T-cell (primary cell): Measurements from ENCODE around the gene PITX1. TPM values are rescaled to one million over a fixed set of nuclear protein-coding genes. Genes with fewer than 3 reads are reported as not detected.

Experiments
- ATAC-seq, 4 experiments: fragments of 200-7000 bp in 3 of 4; fragments of 150-1000 bp in 1 of 4; cut with Tn5 transposase; replicated peaks in 1 of 4; 1 replicate in 3 of 4; 2 replicates in 1 of 4; pipeline ENCODE4 v1.10.0; 2021; ENCODE audit warnings: moderate library complexity in 3 of 4, mild to moderate bottlenecking in 2 of 4, moderate number of reproducible peaks in 1 of 4
- CTCF ChIA-PET, 2 donors: fragments of 300-600 bp; sonication (Branson Sonifier 250); formaldehyde crosslinking; loops; one replicate each; lab custom pipeline; 2022; ENCODE audit warnings: antibody characterized with exemption in 2 of 2; lab: Charles Lee
- POLR2A ChIA-PET, 2 donors: fragments of 300-600 bp; sonication (Branson Sonifier 250); formaldehyde crosslinking; loops; one replicate each; lab custom pipeline; 2022; ENCODE audit warnings: antibody characterized with exemption in 2 of 2; lab: Charles Lee
- DNase-seq, 35 experiments: peaks; one replicate each; pipeline versions ENCODE4 v3.0.0 to v3.0.0-alpha.2; 2013 to 2023
- H3K27ac ChIP-seq: one replicate; pipeline ENCODE4 v1.5.1; 2013; ENCODE audit warnings: low read length
- H3K27me3 ChIP-seq, 2 experiments: replicated peaks in 1 of 2; 1 replicate in 1 of 2; 2 replicates in 1 of 2; pipeline versions ENCODE4 v1.6.1 to v1.7.0; 2013; ENCODE audit warnings: low read length in 1 of 2, mixed read lengths in 1 of 2; ENCODE audit not compliant: control insufficient read depth in 2 of 2, insufficient read depth in 2 of 2; ENCODE audit errors: extremely low read depth in 1 of 2
- H3K36me3 ChIP-seq, 2 donors: 1 replicate in 1 of 2; 2 replicates in 1 of 2; pipeline versions ENCODE4 v1.6.1 to v1.7.0; 2013; ENCODE audit warnings: low read length in 1 of 2; ENCODE audit not compliant: control insufficient read depth in 2 of 2, insufficient read depth in 1 of 2; ENCODE audit errors: extremely low read depth in 1 of 2
- H3K4me1 ChIP-seq, 2 experiments: 1 replicate in 1 of 2; 2 replicates in 1 of 2; pipeline versions ENCODE4 v1.6.1 to v1.7.0; 2013; ENCODE audit warnings: low read length in 2 of 2, mixed read lengths in 1 of 2; ENCODE audit not compliant: insufficient read depth in 2 of 2, control insufficient read depth in 1 of 2; ENCODE audit errors: extremely low read depth in 1 of 2
- H3K4me3 ChIP-seq, 2 donors: 1 replicate in 1 of 2; 2 replicates in 1 of 2; pipeline versions ENCODE4 v1.5.1 to v1.7.0; 2013; ENCODE audit warnings: mild to moderate bottlenecking in 2 of 2, low read length in 1 of 2, moderate library complexity in 1 of 2; ENCODE audit not compliant: control insufficient read depth in 1 of 2; ENCODE audit errors: extremely low read depth in 1 of 2
- H3K9me3 ChIP-seq: 2 replicates; pipeline ENCODE4 v1.7.0; 2013
- H3K27ac Mint-ChIP-seq, 2 donors: one replicate each; pipeline ENCODE4 v1.8.0; 2020 to 2021; ENCODE audit warnings: mild to moderate bottlenecking in 2 of 2, mixed read lengths in 2 of 2
- H3K27me3 Mint-ChIP-seq, 2 donors: one replicate each; pipeline ENCODE4 v1.8.0; 2021 to 2022; ENCODE audit warnings: mixed read lengths in 2 of 2
- H3K36me3 Mint-ChIP-seq: one replicate; pipeline ENCODE4 v1.8.0; 2021; ENCODE audit warnings: mixed read lengths
- H3K4me1 Mint-ChIP-seq, 3 donors: one replicate each; pipeline ENCODE4 v1.8.0; 2020 to 2022; ENCODE audit warnings: mixed read lengths in 3 of 3, mild to moderate bottlenecking in 1 of 3
- H3K4me3 Mint-ChIP-seq, 3 donors: one replicate each; pipeline ENCODE4 v1.8.0; 2020 to 2022; ENCODE audit warnings: mild to moderate bottlenecking in 3 of 3, mixed read lengths in 3 of 3, moderate library complexity in 3 of 3
- H3K9me3 Mint-ChIP-seq, 3 donors: one replicate each; pipeline ENCODE4 v1.8.0; 2020 to 2022; ENCODE audit warnings: mixed read lengths in 3 of 3
- WGBS: methylation state at CpG from one replicate; pipeline ENCODE4 v1.1.5; 2013; ENCODE audit warnings: missing lambda C conversion rate; ENCODE audit not compliant: insufficient coverage; 5-methylcytosine and 5-hydroxymethylcytosine counted together
- total RNA-seq, 35 experiments: library from RNA in 6 of 35; stranded (reverse) in 6 of 35; fragments of 120-200 nt in 1 of 35; gene quantifications; one replicate each; pipeline versions ENCODE4 v1.2.1 to v1.2.4 and lab custom pipeline; 2013 to 2026

The PITX1 gene
- total RNA-seq, 5 donors from 2014 or later (not counting 1 experiment from before 2014, with no cell fraction given) = 0.32 to 0.38 TPM; not detected in 3

DNA sequence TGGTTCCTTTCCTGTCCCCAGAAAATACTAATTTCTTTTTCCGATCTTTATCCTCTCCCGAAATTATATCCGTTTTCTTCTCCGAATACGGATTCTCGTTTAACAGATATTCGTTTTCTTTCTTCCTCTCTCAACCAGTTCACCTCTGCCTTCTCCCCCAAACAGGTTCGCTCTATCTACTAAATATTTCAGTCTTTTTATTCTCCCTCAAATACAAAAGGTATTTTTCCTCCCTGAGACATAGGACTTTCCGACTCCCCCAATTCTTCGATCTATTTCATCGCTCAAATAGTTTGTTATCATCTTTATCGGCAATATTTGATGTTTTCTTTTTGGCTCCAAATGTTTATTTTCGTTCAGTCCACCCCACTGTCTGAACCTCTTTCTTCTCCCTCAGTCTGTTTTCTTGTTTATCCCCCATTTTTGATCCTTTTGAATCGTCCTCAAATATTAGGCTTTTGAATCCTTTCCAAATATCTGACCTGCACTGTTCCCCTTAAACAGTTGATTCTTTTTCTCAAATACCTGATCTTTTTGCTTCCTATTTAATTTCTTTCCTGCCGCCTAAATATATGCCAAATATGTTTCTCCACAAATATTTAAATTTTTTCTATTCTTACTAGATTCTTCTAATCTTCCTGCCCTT, 4.4 kb downstream of the PITX1 start:
- H3K4me1 Mint-ChIP-seq = peaks cover 33 to 38% (median 35%) of the 10 kb centered on the region in 3 donors
- ChIA-PET POLR2A (no interaction called here), CTCF (no interaction called here)
- Histone ChIP-seq H3K36me3 (no peaks in the 10 kb centered on the region), H3K4me3 (no peak overlapping the region), H3K9me3 (no peaks in the 10 kb centered on the region), H3K27ac (no peak overlapping the region), H3K4me1 (peaks cover 0 to 36% of the 10 kb centered on the region in 2 experiments), H3K27me3 (peaks cover 4 to 77% of the 10 kb centered on the region in 2 experiments)
- H3K36me3 Mint-ChIP-seq = no peaks in the 10 kb centered on the region
- 21% methylated on average over 10 of the region's 15 CpGs for WGBS
- DNase-seq = no peak
- no peaks in the 10 kb centered on the region for H3K9me3 Mint-ChIP-seq
- ATAC-seq = no peak
- no peak overlapping the region for H3K27ac Mint-ChIP-seq
- peak overlapping the region in 2 of 3 donors; percentile 14 to 34 for H3K4me3 Mint-ChIP-seq
- H3K27me3 Mint-ChIP-seq = peaks cover 56 to 72% of the 10 kb centered on the region in 2 donors

DNA sequence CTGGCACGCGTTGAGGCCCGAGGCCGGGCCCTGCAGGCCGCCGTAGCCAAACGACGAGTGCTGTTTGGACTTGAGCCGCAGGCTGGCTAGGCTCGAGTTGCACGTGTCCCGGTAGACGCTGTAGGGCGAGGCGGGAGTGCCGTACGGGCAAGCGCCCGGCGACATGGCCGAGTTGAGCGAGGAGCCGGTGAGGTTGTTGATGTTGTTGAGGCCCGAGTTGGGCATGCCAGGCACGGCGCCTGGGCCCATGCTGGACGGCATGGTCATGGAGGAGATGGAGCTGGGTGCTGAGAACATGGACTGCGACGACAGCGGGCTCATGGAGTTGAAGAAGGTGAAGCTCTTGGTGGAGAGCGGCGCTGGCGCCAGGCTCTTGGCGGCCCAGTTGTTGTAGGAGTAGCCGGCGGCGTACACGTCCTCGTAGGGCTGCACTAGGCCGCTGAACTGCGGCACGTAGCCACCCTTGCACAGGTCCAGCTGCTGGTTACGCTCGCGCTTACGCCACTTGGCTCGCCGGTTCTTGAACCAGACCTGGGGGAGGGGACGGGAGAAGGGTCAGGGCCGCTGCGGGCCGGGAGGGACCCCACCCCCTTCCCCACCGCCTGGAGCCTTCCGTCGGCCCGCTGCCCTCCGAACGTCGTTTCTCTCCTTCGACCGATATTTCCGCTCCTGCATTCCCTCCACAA, 5.1 kb downstream of the PITX1 start:
- Mint-ChIP-seq H3K4me1 (peaks cover 31 to 36% (median 35%) of the 10 kb centered on the region in 3 donors), H3K27ac (peak overlapping the region in 1 of 2 donors; percentile 43), H3K4me3 (peak overlapping the region in 2 of 3 donors; percentile 14 to 34), H3K9me3 (no peaks in the 10 kb centered on the region), H3K27me3 (peaks cover 55 to 69% of the 10 kb centered on the region in 2 donors), H3K36me3 (no peaks in the 10 kb centered on the region)
- H3K27me3 ChIP-seq = peaks cover 4 to 79% of the 10 kb centered on the region in 2 experiments
- ATAC-seq (no peak), DNase-seq (no peak)
- ChIA-PET CTCF (no interaction called here), POLR2A (no interaction called here)
- H3K9me3 ChIP-seq = no peaks in the 10 kb centered on the region
- no peak overlapping the region for H3K27ac ChIP-seq
- H3K4me3 ChIP-seq = peak overlapping the region in 1 of 2 donors; percentile 27
- 20% methylated on average over 56 of the region's 62 CpGs for WGBS
- H3K4me1 ChIP-seq = peaks cover 0 to 33% of the 10 kb centered on the region in 2 experiments
- H3K36me3 ChIP-seq = no peaks in the 10 kb centered on the region

DNA sequence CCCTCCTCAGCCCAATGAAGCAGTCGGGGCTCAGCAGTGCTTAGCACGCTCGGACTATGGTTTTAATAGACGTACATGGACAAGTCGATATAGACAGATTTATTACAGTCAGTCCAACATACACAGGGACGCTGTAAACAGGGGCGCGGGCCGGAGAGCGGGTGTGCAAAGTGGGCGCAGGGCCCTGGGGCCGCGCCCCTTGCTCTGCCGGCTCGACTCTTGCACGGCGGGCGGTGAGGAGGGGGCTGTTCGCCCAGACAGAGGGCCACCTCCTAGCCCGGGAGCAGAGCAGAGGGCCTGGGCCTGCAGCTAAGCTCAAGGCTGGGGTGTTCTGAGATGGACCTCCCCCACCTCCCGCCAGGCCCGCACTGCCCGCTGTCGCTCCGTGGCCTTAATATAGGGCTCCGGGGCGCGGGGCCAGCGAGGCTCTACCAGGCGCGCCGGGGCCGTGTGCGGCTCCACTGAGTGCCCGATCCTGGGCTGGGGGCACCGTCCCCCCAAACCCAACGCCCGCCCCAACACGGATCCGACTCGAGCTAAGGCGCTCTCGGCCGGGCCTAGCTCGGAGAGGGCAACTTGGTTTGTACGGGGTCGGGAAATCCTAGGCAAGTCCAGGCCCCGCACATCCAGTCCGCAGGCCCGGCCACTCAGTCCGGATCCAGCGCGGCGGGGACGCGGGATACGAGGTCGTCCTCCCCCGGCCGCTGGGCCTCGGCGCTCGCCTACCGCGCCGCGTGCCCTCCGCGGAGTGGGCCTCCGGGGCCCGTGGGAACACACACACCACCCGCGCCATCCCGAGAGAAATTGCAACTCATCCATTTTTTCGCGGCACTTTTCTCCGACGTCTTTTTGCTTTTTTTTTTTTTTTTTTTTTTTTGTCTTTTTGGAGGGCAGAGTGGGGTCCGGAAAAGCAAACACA, 6.1 kb downstream of the PITX1 start:
- H3K36me3 Mint-ChIP-seq = no peaks in the 10 kb centered on the region
- Histone ChIP-seq H3K4me1 (peaks cover 0 to 28% of the 10 kb centered on the region in 2 experiments), H3K27ac (no peak overlapping the region), H3K27me3 (peaks cover 4 to 73% of the 10 kb centered on the region in 2 experiments), H3K36me3 (no peaks in the 10 kb centered on the region), H3K9me3 (no peaks in the 10 kb centered on the region), H3K4me3 (peak overlapping the region in 1 of 2 donors; percentile 19)
- 16% methylated on average over 68 of the region's 79 CpGs for WGBS
- peak overlapping the region in 1 of 3 donors; percentile 12 for H3K4me3 Mint-ChIP-seq
- ChIA-PET CTCF (no interaction called here), POLR2A (no interaction called here)
- peaks cover 54 to 69% of the 10 kb centered on the region in 2 donors for H3K27me3 Mint-ChIP-seq
- H3K27ac Mint-ChIP-seq = no peak overlapping the region
- H3K4me1 Mint-ChIP-seq = peaks cover 29 to 31% (median 29%) of the 10 kb centered on the region in 3 donors
- DNase-seq = no peak
- no peaks in the 10 kb centered on the region for H3K9me3 Mint-ChIP-seq
- no peak for ATAC-seq

DNA sequence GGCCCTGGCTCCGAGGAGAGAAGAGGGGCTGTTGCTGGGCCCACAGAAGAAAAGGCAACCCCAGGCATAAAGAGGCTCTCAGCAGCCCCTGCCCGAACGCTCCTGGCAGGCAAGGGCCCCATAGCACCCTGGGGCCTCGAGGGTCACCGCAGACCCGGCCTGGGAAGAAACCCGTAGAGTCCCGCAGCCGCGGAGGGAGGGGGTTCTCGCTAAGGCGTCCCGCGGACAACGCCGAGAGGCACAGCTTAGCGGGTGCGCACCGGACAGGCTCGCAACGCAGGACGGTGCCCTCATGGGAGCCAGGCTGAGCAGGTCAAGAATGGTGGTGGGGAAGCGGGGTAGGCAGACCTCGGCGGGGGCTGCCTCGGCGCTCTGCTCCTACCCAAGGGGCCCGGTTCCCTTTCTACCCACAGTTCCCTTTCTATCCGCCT, 6.7 kb downstream of the PITX1 start:
- 17% methylated on average over 21 of the region's 29 CpGs for WGBS
- no peak overlapping the region for H3K4me3 ChIP-seq
- POLR2A ChIA-PET = no interaction called here
- no peaks in the 10 kb centered on the region for H3K36me3 ChIP-seq
- H3K27ac ChIP-seq = no peak overlapping the region
- peaks cover 3 to 72% of the 10 kb centered on the region in 2 experiments for H3K27me3 ChIP-seq
- Mint-ChIP-seq H3K27ac (no peak overlapping the region), H3K4me1 (peaks cover 24 to 27% (median 26%) of the 10 kb centered on the region in 3 donors), H3K27me3 (peaks cover 51 to 65% of the 10 kb centered on the region in 2 donors), H3K36me3 (no peaks in the 10 kb centered on the region), H3K4me3 (peak overlapping the region in 1 of 3 donors; percentile 12), H3K9me3 (no peaks in the 10 kb centered on the region)
- CTCF ChIA-PET = no interaction called here
- peaks cover 0 to 25% of the 10 kb centered on the region in 2 experiments for H3K4me1 ChIP-seq
- ATAC-seq (no peak), DNase-seq (no peak)
- H3K9me3 ChIP-seq = no peaks in the 10 kb centered on the region

DNA sequence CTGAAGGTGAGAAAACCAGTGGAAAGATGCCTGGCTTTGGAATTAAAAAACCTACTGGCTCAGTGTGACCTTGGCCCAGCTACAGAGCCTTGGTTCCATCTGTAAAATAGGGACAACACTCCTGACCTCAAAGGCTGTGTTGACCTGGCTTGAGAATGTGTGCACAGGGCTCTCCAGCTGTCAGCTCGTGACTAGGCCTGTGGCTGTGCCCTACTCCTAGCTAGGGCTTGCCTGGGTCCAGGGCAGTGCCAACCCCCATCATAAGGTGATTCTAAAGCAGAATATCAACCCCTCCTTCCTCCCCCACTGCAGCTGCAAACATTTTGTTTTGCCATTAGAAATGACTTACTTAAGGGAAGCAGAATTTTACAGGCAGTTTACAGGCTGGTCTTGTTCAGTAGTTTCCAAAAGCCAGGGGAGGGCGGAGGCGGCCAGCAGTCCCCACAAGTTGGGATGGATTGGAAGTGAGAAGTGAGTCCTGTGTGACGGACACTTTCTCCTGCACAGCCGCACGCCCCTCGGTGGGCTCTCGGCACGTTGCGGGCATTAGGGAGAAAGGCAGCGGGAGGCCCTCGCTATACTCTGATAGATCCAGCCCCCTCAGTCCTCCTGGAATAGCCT, 7.3 kb downstream of the PITX1 start:
- H3K27me3 Mint-ChIP-seq = peaks cover 46 to 60% of the 10 kb centered on the region in 2 donors
- H3K27ac Mint-ChIP-seq = no peak overlapping the region
- 60% methylated on average over 9 of the region's 12 CpGs for WGBS

More for the DNA sequence above, 7.3 kb downstream of the PITX1 start:
- Histone ChIP-seq H3K27ac (no peak overlapping the region), H3K9me3 (no peaks in the 10 kb centered on the region), H3K4me1 (peaks cover 0 to 24% of the 10 kb centered on the region in 2 experiments), H3K4me3 (no peak overlapping the region), H3K36me3 (no peaks in the 10 kb centered on the region), H3K27me3 (peaks cover under 1 to 70% of the 10 kb centered on the region in 2 experiments)
- DNase-seq (no peak), ATAC-seq (no peak)
- CTCF ChIA-PET = no interaction called here
- no peaks in the 10 kb centered on the region for H3K36me3 Mint-ChIP-seq
- POLR2A ChIA-PET = interaction anchor here in 1 of 2 donors (0.7 kb wide), 1 partner anchor 1104 kb away, joined by 3 read pairs; no protein-coding TSS in a partner anchor
- peaks cover 19 to 22% (median 20%) of the 10 kb centered on the region in 3 donors for H3K4me1 Mint-ChIP-seq
- H3K9me3 Mint-ChIP-seq = no peaks in the 10 kb centered on the region
- peak overlapping the region in 1 of 3 donors; percentile 12 for H3K4me3 Mint-ChIP-seq
